Osteoblast (primary cell): ENCODE data around the gene GALNT2. TPM values are rescaled to one million over a fixed set of nuclear protein-coding genes. Genes with fewer than 3 reads are reported as not detected.

Experiments
- DNase-seq: peaks from one replicate; pipeline ENCODE4 v3.0.0; 2011; ENCODE audit warnings: low spot score, mixed read lengths; ENCODE audit not compliant: insufficient read length; ENCODE audit errors: missing footprints
- H2AFZ ChIP-seq: 2 replicates; pipeline ENCODE4 v1.6.0; 2011; ENCODE audit warnings: mild to moderate bottlenecking, low read length
- H3K27ac ChIP-seq: 2 replicates; pipeline ENCODE4 v1.5.1; 2011; ENCODE audit warnings: mild to moderate bottlenecking, low read depth, low read length, moderate library complexity
- H3K27me3 ChIP-seq: 2 replicates; pipeline ENCODE4 v1.6.0; 2012; ENCODE audit warnings: mild to moderate bottlenecking, control low read depth, inconsistent platforms, low read length, moderate library complexity; ENCODE audit not compliant: insufficient read depth
- H3K36me3 ChIP-seq: 2 replicates; pipeline ENCODE4 v1.5.1; 2011; ENCODE audit warnings: mild to moderate bottlenecking, low read length, control low read depth, moderate library complexity; ENCODE audit not compliant: insufficient read depth
- H3K4me1 ChIP-seq: 2 replicates; pipeline ENCODE4 v1.5.1; 2011; ENCODE audit warnings: mild to moderate bottlenecking, low read length, control low read depth, moderate library complexity; ENCODE audit not compliant: insufficient read depth
- H3K4me2 ChIP-seq: 2 replicates; pipeline ENCODE4 v1.6.0; 2011; ENCODE audit warnings: mild to moderate bottlenecking, low read length; ENCODE audit not compliant: insufficient read depth
- H3K4me3 ChIP-seq: fragments of 200-600 bp; sonication (generic); 3 replicates; pipeline ENCODE4 v1.5.1; 2012; ENCODE audit warnings: mild to moderate bottlenecking, low read length, inconsistent platforms; ENCODE audit not compliant: insufficient read depth
- H3K79me2 ChIP-seq: 2 replicates; pipeline ENCODE4 v1.6.0; 2012; ENCODE audit warnings: mild to moderate bottlenecking, low read length, control low read depth, inconsistent platforms; ENCODE audit not compliant: insufficient read depth
- H3K9me3 ChIP-seq: 2 replicates; pipeline ENCODE4 v1.5.1; 2011; ENCODE audit warnings: low read depth, low read length, control low read depth
- H4K20me1 ChIP-seq: 2 replicates; pipeline ENCODE4 v1.6.0; 2012; ENCODE audit warnings: mild to moderate bottlenecking, low read length, control low read depth; ENCODE audit not compliant: insufficient read depth
- CTCF ChIP-seq: IDR thresholded peaks from 2 replicates; pipeline ENCODE4 v1.5.1; 2011; ENCODE audit warnings: mild to moderate bottlenecking, low read depth, low read length, moderate library complexity; ENCODE audit errors: extremely low read depth
- total RNA-seq: library from RNA; depleted of rRNA; stranded (reverse); fragments of >200 nt; gene quantifications from 2 replicates; pipeline ENCODE4 v1.2.3, GENCODE V29; 2012

Gene GALNT2
- total RNA-seq, 1 donor: 83.2 TPM

GRCh38 chr1:230130172-230130944 is 63.3 kb downstream of the GALNT2 start:
- no peak overlapping the region for H3K27ac ChIP-seq
- H3K27me3 ChIP-seq: no peaks in the 10 kb centered on the region
- TF ChIP-seq CTCF: no peak
- peaks cover 93% of the 10 kb centered on the region for H3K79me2 ChIP-seq
- peaks cover 8% of the 10 kb centered on the region for H3K4me1 ChIP-seq
- H3K9me3 ChIP-seq: no peaks in the 10 kb centered on the region
- H4K20me1 ChIP-seq: peaks cover 60% of the 10 kb centered on the region
- H3K36me3 ChIP-seq: peaks cover 6% of the 10 kb centered on the region
- H3K4me2 ChIP-seq: no peak overlapping the region
- DNase-seq: no peak
- H3K4me3 ChIP-seq: no peak overlapping the region
- H2AFZ ChIP-seq: no peak overlapping the region

- Histone ChIP-seq H3K9me3 (no peaks in the 10 kb centered on the region), H4K20me1 (peaks cover 50% of the 10 kb centered on the region), H3K79me2 (peaks cover 93% of the 10 kb centered on the region), H3K4me2 (no peak overlapping the region), H3K4me1 (no peaks in the 10 kb centered on the region), H3K36me3 (peaks cover 6% of the 10 kb centered on the region), H3K27me3 (no peaks in the 10 kb centered on the region), H3K4me3 (no peak overlapping the region), H3K27ac (no peak overlapping the region), H2AFZ (no peak overlapping the region)
- TF ChIP-seq CTCF: no peak
- DNase-seq: no peak
Observed at GRCh38 chr1:230131457-230131856, 64.4 kb downstream of the GALNT2 start.

- Histone ChIP-seq H3K36me3 (peaks cover 8% of the 10 kb centered on the region), H2AFZ (no peak overlapping the region), H4K20me1 (peaks cover 42% of the 10 kb centered on the region), H3K79me2 (peaks cover 93% of the 10 kb centered on the region), H3K4me2 (no peak overlapping the region), H3K4me1 (no peaks in the 10 kb centered on the region), H3K9me3 (no peaks in the 10 kb centered on the region), H3K27me3 (no peaks in the 10 kb centered on the region), H3K4me3 (no peak overlapping the region), H3K27ac (no peak overlapping the region)
- no peak for TF ChIP-seq CTCF
- DNase-seq: no peak
Observed at GRCh38 chr1:230132758-230133157, 65.7 kb downstream of the GALNT2 start.

GRCh38 chr1:230135726-230136125 is 68.7 kb downstream of the GALNT2 start:
- Histone ChIP-seq H3K27me3 (no peaks in the 10 kb centered on the region), H3K4me1 (peaks cover 14% of the 10 kb centered on the region), H3K4me2 (no peak overlapping the region), H2AFZ (no peak overlapping the region), H3K36me3 (peaks cover 4% of the 10 kb centered on the region), H3K4me3 (no peak overlapping the region), H3K79me2 (peaks cover 91% of the 10 kb centered on the region), H3K27ac (no peak overlapping the region), H3K9me3 (no peaks in the 10 kb centered on the region), H4K20me1 (peaks cover 46% of the 10 kb centered on the region)
- TF ChIP-seq CTCF: no peak
- no peak for DNase-seq
